Transverse colon (tissue), 4 donors: ENCODE results near the gene LRRC37B. TPM values are rescaled to one million over a fixed set of nuclear protein-coding genes. Genes with fewer than 3 reads are reported as not detected.

Source experiments
- DNase-seq: peaks from one replicate; pipeline ENCODE4 v3.0.0-alpha.2; 2019
- H3K27ac ChIP-seq, 4 donors: fragments of 200-600 bp; sonication (generic); 2 replicates each; pipeline ENCODE4 v1.5.1; 2016 to 2018; ENCODE audit warnings: inconsistent platforms in 4 of 4
- H3K27me3 ChIP-seq: fragments of 200-600 bp; sonication (generic); 2 replicates; pipeline ENCODE4 v1.5.1; 2017; ENCODE audit warnings: inconsistent platforms
- H3K36me3 ChIP-seq, 4 donors: fragments of 200-600 bp; sonication (generic); 2 replicates each; pipeline ENCODE4 v1.5.1; 2017 to 2019; ENCODE audit warnings: inconsistent platforms in 4 of 4
- H3K4me1 ChIP-seq, 4 donors: fragments of 200-600 bp; sonication (generic); 2 replicates each; pipeline ENCODE4 v1.5.1; 2017 to 2020; ENCODE audit warnings: inconsistent platforms in 4 of 4
- H3K4me3 ChIP-seq, 4 donors: fragments of 200-600 bp; sonication (generic); 1 replicate in 1 of 4; 2 replicates in 3 of 4; pipeline versions ENCODE4 v1.5.1 to v1.6.1; 2017 to 2019; ENCODE audit warnings: inconsistent platforms in 4 of 4
- H3K9me3 ChIP-seq, 2 donors: fragments of 200-600 bp; sonication (generic); 2 replicates each; pipeline ENCODE4 v1.5.1; 2017 to 2019; ENCODE audit warnings: inconsistent platforms in 2 of 2
- EP300 ChIP-seq: sonication (generic); formaldehyde crosslinking; IDR thresholded peaks from one replicate; pipeline ENCODE4 v1.6.1; 2017; ENCODE audit warnings: antibody characterized with exemption, low read depth
- POLR2A ChIP-seq: fragments of 450-650 bp; IDR thresholded peaks from one replicate; pipeline ENCODE4 v1.6.1; 2016; ENCODE audit warnings: antibody characterized with exemption, mild to moderate bottlenecking, moderate library complexity
- POLR2AphosphoS5 ChIP-seq, 3 donors: sonication (generic); formaldehyde crosslinking; IDR thresholded peaks; one replicate each; pipeline ENCODE4 v1.6.1; 2016; ENCODE audit warnings: antibody characterized with exemption in 3 of 3
- WGBS, 2 donors: methylation state at CpG; one replicate each; pipeline ENCODE4 v1.1.5; 2018; ENCODE audit warnings: low coverage in 1 of 2; 5-methylcytosine and 5-hydroxymethylcytosine counted together
- in situ Hi-C, 4 donors: fragments of 200-750 bp; cut with MboI; loops; one replicate each; pipeline versions ENCODE4 v1.15.0 to v1.15.1; 2017; ENCODE audit warnings: low sequenced_read_pairs in 3 of 4, low pct_ligation_motif_present in 1 of 4, low pct_unique_long_range_greater_than_20kb in 1 of 4
- intact Hi-C: fragments of 100-400 bp; cut with DNase I; formaldehyde crosslinking; loops from one replicate; pipeline ENCODE4 v1.15.1; 2023; ENCODE audit warnings: low total_unique reads
- total RNA-seq, 4 donors: library from RNA; depleted of rRNA; stranded (reverse); fragments of >200 nt; gene quantifications; one replicate each; pipeline ENCODE4 v1.1.0, GENCODE V29; 2016
- TF ChIP-seq, protein P1 (sequence below), 5 experiments: fragments of 200-600 bp in 3 of 5; fragments of 450-650 bp in 2 of 5; sonication (generic) in 3 of 5; IDR thresholded peaks; 1 replicate in 2 of 5; 2 replicates in 3 of 5; pipeline ENCODE4 v1.5.1; 2016 to 2017; ENCODE audit warnings: antibody characterized with exemption in 5 of 5, inconsistent platforms in 3 of 5, mild to moderate bottlenecking in 2 of 5, moderate library complexity in 1 of 5

The LRRC37B gene
- total RNA-seq, 4 donors from 2014 or later: 21.0 to 34.0 (median 24.7) TPM

DNA sequence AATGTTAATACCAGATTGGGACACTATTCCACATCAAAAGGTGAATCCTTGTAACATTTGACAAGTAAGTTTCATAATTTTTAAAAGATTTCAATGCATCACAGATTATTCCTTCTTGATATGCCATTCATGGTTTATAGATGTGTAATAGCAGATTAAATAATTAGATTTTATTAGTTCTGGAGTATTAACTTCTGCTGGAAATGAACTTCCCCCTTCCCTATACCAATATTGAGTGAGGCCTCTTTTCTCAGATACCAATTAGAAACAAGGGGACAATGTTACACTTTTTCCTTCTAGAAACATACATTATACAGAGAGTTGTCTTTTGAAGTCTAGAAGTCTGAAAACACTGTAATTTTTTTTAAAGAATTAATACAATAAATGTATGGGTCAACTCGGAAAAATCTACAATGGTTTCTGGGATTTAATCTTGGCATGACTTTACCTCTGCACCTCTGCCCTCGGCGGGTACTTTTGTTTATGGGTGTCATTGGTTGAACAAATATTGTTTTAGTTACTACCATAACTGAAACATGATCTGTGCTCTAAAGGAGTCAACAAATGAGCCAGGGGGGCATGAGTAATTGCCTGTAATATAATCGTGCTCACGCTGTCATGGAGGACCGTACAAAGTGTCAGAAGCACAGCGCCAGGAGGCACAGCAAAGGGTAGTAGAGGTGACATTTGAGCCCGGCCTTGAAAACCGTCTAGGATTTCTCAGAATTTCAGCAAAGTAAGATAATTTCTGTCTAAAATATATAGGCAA, 8.2 kb downstream of the LRRC37B start:
- Histone ChIP-seq H3K27ac (no peak overlapping the region), H3K9me3 (no peaks in the 10 kb centered on the region), H3K4me1 (peaks cover 0 to 10% (median 0%) of the 10 kb centered on the region in 4 donors), H3K27me3 (no peaks in the 10 kb centered on the region), H3K4me3 (no peak overlapping the region), H3K36me3 (peaks cover 0 to 3% (median 0%) of the 10 kb centered on the region in 4 donors)
- in situ Hi-C loops: no loop called here
- DNase-seq: no peak
- no peak for TF ChIP-seq EP300
- TF ChIP-seq, protein P1, sequence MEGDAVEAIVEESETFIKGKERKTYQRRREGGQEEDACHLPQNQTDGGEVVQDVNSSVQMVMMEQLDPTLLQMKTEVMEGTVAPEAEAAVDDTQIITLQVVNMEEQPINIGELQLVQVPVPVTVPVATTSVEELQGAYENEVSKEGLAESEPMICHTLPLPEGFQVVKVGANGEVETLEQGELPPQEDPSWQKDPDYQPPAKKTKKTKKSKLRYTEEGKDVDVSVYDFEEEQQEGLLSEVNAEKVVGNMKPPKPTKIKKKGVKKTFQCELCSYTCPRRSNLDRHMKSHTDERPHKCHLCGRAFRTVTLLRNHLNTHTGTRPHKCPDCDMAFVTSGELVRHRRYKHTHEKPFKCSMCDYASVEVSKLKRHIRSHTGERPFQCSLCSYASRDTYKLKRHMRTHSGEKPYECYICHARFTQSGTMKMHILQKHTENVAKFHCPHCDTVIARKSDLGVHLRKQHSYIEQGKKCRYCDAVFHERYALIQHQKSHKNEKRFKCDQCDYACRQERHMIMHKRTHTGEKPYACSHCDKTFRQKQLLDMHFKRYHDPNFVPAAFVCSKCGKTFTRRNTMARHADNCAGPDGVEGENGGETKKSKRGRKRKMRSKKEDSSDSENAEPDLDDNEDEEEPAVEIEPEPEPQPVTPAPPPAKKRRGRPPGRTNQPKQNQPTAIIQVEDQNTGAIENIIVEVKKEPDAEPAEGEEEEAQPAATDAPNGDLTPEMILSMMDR (IDR thresholded peaks at IDR 0.05): no peak
- TF ChIP-seq POLR2A: no peak
- no peak for TF ChIP-seq POLR2AphosphoS5 (IDR thresholded peaks at IDR 0.05)
- WGBS, 2 donors: 55% methylated on average over 9 of the region's 9 CpGs
- intact Hi-C loops: no loop called here

DNA sequence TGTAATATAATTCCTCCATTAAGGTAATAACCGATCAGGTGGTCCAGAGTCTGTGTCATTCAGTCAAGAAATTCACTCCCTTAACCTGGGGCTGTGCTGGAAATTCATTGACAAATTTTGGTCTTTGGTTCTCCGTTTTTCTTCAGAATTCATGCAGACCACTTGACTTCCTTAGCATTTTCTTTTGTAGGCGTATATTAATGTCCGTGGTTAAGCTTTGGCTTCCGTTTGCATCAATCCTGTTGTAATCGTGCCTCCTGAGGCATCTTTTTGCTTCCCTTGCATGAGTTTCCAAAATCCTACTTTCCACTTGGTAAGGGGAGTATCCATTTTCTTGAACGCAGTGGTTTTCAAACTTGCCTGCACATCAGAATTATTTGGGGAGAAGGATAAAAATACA, 9.0 kb downstream of the LRRC37B start:
- Histone ChIP-seq H3K4me3 (no peak overlapping the region), H3K27me3 (no peaks in the 10 kb centered on the region), H3K27ac (no peak overlapping the region), H3K4me1 (peaks cover 0 to 10% (median 0%) of the 10 kb centered on the region in 4 donors), H3K36me3 (peaks cover 0 to 3% (median 1%) of the 10 kb centered on the region in 4 donors), H3K9me3 (no peaks in the 10 kb centered on the region)
- intact Hi-C loops: no loop called here
- WGBS, 2 donors: 81 to 82% methylated on average over 7 of the region's 7 CpGs
- no peak for DNase-seq
- TF ChIP-seq POLR2A (no peak), POLR2AphosphoS5 (IDR thresholded peaks at IDR 0.05) (no peak), EP300 (no peak)
- TF ChIP-seq, protein P1 (IDR thresholded peaks at IDR 0.05): no peak
- in situ Hi-C loops: no loop called here

DNA sequence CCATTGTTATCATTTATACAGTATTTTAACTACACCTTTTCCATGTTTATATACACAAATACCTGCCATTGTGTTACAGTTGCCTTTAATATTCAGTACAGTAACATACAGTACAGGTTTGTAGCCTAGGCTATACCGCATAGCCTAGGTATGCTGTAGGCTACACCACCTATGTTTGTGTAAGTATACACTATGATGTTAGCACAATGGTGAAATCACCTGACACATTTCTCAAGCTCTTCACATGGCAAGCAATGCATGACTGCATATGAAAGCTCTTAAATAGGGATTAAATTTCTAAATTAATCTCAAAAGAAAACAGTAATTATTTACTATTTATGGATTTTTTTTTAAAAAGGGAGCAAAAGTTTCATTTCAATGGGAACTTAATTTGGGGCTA, 12.0 kb downstream of the LRRC37B start:
- Histone ChIP-seq H3K27ac (no peak overlapping the region), H3K4me1 (peaks cover 0 to 10% (median 0%) of the 10 kb centered on the region in 4 donors), H3K27me3 (no peaks in the 10 kb centered on the region), H3K4me3 (no peak overlapping the region), H3K36me3 (peaks cover 0 to 12% (median 4%) of the 10 kb centered on the region in 4 donors), H3K9me3 (no peaks in the 10 kb centered on the region)
- 95 to 100% methylated on average over 1 of the region's 1 CpG for WGBS, 2 donors
- DNase-seq: no peak
- TF ChIP-seq EP300: no peak
- TF ChIP-seq, protein P1 (IDR thresholded peaks at IDR 0.05): no peak
- TF ChIP-seq POLR2AphosphoS5 (IDR thresholded peaks at IDR 0.05): no peak
- no peak for TF ChIP-seq POLR2A
- in situ Hi-C loops: no loop called here
- intact Hi-C loops: no loop called here

DNA sequence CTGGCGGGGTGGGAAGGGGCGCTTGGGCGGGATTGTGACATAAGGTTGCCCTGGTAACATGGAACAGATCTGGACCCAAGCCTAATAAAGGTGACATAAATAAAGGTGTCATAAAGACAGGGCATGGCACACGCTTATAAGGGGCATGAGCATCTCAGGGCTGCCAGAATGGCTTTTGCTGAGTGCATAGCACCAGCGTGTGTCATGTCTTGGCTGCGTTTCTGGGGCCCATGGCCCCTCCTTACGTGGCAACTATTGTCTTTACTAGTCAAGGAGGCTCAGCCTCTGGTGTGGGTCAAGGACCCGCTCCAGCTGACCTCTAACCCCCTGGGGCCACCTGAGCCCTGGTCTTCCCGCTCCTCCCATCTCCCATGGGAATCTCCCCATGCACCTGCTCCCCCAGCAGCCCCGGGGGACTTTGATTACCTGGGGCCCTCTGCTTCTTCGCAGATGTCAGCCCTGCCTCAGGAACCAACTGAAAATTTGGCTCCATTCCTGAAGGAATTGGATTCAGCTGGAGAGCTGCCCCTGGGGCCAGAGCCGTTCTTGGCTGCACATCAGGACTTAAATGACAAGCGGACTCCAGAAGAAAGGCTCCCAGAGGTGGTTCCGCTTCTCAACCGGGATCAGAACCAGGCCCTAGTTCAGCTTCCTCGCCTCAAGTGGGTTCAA, 13.9 kb downstream of the LRRC37B start:
- in situ Hi-C loops: no loop called here
- Histone ChIP-seq H3K9me3 (no peaks in the 10 kb centered on the region), H3K36me3 (peaks cover 0 to 12% (median 4%) of the 10 kb centered on the region in 4 donors), H3K27ac (no peak overlapping the region), H3K4me1 (no peaks in the 10 kb centered on the region), H3K4me3 (no peak overlapping the region), H3K27me3 (no peaks in the 10 kb centered on the region)
- intact Hi-C loops: no loop called here
- WGBS, 2 donors: 81 to 90% methylated on average over 4 to 16 of the region's 16 CpGs
- TF ChIP-seq, protein P1 (IDR thresholded peaks at IDR 0.05): no peak
- TF ChIP-seq EP300 (no peak), POLR2AphosphoS5 (IDR thresholded peaks at IDR 0.05) (no peak), POLR2A (no peak)
- DNase-seq: no peak
